Measurements from ENCODE around the gene PEF1. TPM values are rescaled to one million over a fixed set of nuclear protein-coding genes. Genes with fewer than 3 reads are reported as not detected.

The PEF1 gene
- total and polyA plus RNA-seq, 2 of the 8 experiments (the other 6 are each of a cell fraction or from before 2014, with no cell fraction given): 35.2 to 69.2 TPM

DNA sequence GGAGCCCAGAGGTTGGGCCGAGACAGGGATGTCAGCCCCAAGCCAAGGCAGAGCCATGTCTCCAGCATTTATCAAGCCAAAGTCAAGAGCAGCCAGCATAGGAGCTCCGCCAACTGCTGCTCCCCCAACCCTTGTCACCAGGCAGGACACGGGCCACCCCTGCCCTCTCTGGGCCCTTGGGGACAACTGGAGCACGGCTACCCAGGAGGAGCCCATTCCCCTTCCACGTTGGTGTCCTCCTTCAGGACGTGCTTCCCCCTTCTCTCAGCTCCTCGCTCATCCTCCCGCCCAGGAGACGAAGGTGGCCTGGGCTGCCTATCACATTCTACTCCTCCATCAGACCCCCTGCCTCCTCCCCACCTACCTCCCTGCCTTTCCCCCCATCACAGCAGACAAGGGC, 19.9 kb upstream of the PEF1 start:
- ChIA-PET POLR2A (ENCODE audit: partially characterized antibody) (interaction anchor here (0.7 to 2.2 kb wide), 4 partner anchors 13 to 81 kb away, joined by 3 to 8 read pairs (median 6); partner anchors contain the start of gene COL16A1), CTCF (ENCODE audit: partially characterized antibody) (interaction anchor here (0.6 to 19.3 kb wide), 25 partner anchors 12 to 299 kb away, joined by 3 to 370 read pairs (median 6); partner anchors contain the start of genes COL16A1 and SPOCD1)
- H4K20me1 ChIP-seq (replicated peaks in 1 of 2; ENCODE audit: control insufficient read depth in 1 of 2, insufficient read depth in 2 of 2, low read length in 2 of 2): no peaks in the 10 kb centered on the region
- H3K9me3 ChIP-seq (ENCODE audit: insufficient read depth in 2 of 2, low read depth in 1 of 2, low read length in 1 of 2): no peaks in the 10 kb centered on the region
- no peak overlapping the region; the same call in 1 of the 2 replicates for H2BK15ac ChIP-seq (ENCODE audit: low read length)
- H3K23me2 ChIP-seq (ENCODE audit: low read depth, low read length): no peaks in the 10 kb centered on the region
- no peaks in the 10 kb centered on the region for H3K79me1 ChIP-seq (ENCODE audit: low read depth, low read length)
- H3K4me3 ChIP-seq (ENCODE audit: extremely low read depth in 1 of 4, insufficient read depth in 2 of 4, low read depth in 3 of 4, low read length in 4 of 4): no peak overlapping the region
- no peak overlapping the region for H3K4me2 ChIP-seq (ENCODE audit: insufficient read depth in 1 of 2, low read depth in 2 of 2, low read length in 2 of 2)
- no peak overlapping the region for H2BK5ac ChIP-seq (ENCODE audit: low read depth, low read length)
- peaks cover 0 to 3% (median under 1%) of the 10 kb centered on the region in 4 experiments; a peak in 5 of 7 replicates for H3K4me1 ChIP-seq (replicated peaks in 1 of 4; ENCODE audit: control insufficient read depth in 3 of 4, insufficient read depth in 4 of 4, low read length in 3 of 4)
- H2AFZ ChIP-seq (ENCODE audit: low read length): no peak overlapping the region
- no peak overlapping the region for H2BK12ac ChIP-seq (ENCODE audit: low read depth, low read length)
- no peak overlapping the region for H3K4ac ChIP-seq (replicated peaks; ENCODE audit: insufficient read length, low read depth, low read length)
- DNase-seq (ENCODE audit: low read depth in 1 of 2, low spot score in 2 of 2) (no peak), FAIRE-seq (no peak)
- WGBS, 2 experiments (ENCODE audit: extremely low coverage in 1 of 2, insufficient coverage in 1 of 2, insufficient read length in 1 of 2, insufficient replicate concordance in 2 of 2, low coverage in 1 of 2, low lambda C conversion rate in 2 of 2, missing lambda C conversion rate in 1 of 2): 91% methylated on average over 8 of the region's 9 CpGs; no CpG with 5 or more reads in 1 of the 2 experiments
- H3K79me2 ChIP-seq (ENCODE audit: control insufficient read depth in 1 of 2, insufficient read depth in 2 of 2, low read length in 2 of 2): no peaks in the 10 kb centered on the region
- no peak overlapping the region for H3K23ac ChIP-seq (ENCODE audit: insufficient read length)
- no peak overlapping the region for H3K9ac ChIP-seq (replicated peaks in 1 of 4; ENCODE audit: extremely low read depth in 1 of 4, low read depth in 3 of 4, low read length in 3 of 4)
- H2AK5ac ChIP-seq (ENCODE audit: low read depth, low read length): no peak overlapping the region
- H3K14ac ChIP-seq (ENCODE audit: insufficient read length): no peak overlapping the region
- no peaks in the 10 kb centered on the region for H3K36me3 ChIP-seq (ENCODE audit: control insufficient read depth in 2 of 4, insufficient read depth in 4 of 4, low read length in 3 of 4)
- TF ChIP-seq CHD1 (IDR thresholded peaks at IDR 0.05; ENCODE audit: low read depth, low read length) (no peak), BCL11A (IDR thresholded peaks at IDR 0.05; ENCODE audit: low read depth in 2 of 2, low read length in 2 of 2) (no peak), CBX8 (IDR thresholded peaks at IDR 0.05; ENCODE audit: borderline replicate concordance, low read depth, low read length) (no peak), GABPA (IDR thresholded peaks at IDR 0.05; ENCODE audit: borderline replicate concordance, insufficient read depth, low read length) (no peak), YY1 (IDR thresholded peaks at IDR 0.05; ENCODE audit: low read depth, low read length) (no peak), FOSL1 (IDR thresholded peaks at IDR 0.05; ENCODE audit: insufficient read depth, low read depth, low read length) (no peak), EP300 (IDR thresholded peaks at IDR 0.05; ENCODE audit: borderline replicate concordance in 1 of 2, low read depth in 2 of 2, low read length in 2 of 2) (no peak)
- TF ChIP-seq, protein P1, sequence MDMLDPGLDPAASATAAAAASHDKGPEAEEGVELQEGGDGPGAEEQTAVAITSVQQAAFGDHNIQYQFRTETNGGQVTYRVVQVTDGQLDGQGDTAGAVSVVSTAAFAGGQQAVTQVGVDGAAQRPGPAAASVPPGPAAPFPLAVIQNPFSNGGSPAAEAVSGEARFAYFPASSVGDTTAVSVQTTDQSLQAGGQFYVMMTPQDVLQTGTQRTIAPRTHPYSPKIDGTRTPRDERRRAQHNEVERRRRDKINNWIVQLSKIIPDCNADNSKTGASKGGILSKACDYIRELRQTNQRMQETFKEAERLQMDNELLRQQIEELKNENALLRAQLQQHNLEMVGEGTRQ (IDR thresholded peaks at IDR 0.05; ENCODE audit: low read length): no peak
- no peak overlapping the region for H3K56ac ChIP-seq (replicated peaks; ENCODE audit: insufficient read length, low read depth, low read length)
- no peak overlapping the region for H4K5ac ChIP-seq (ENCODE audit: insufficient read length, low read depth, low read length)
- no peak overlapping the region for H3K27ac ChIP-seq (ENCODE audit: low read depth, low read length)
- no peak overlapping the region for H4K8ac ChIP-seq (ENCODE audit: extremely low read depth, insufficient read depth, low read length)
- H3K18ac ChIP-seq (ENCODE audit: extremely low read depth, low read length): no peak overlapping the region
- H2BK120ac ChIP-seq (replicated peaks; ENCODE audit: low read depth, low read length): no peak overlapping the region
- H2BK20ac ChIP-seq (ENCODE audit: low read length): no peak overlapping the region
- H3K27me3 ChIP-seq (replicated peaks in 1 of 4; ENCODE audit: control insufficient read depth in 3 of 4, extremely low read depth in 1 of 4, insufficient read depth in 3 of 4, low read length in 3 of 4): no peaks in the 10 kb centered on the region
- H4K91ac ChIP-seq (replicated peaks; ENCODE audit: insufficient read length, low read length): no peak overlapping the region
